ENCODE results near the gene EPHA1.

- no peak for TF ChIP-seq ZNF423 (tag by site-specific recombination; IDR thresholded peaks at IDR 0.05)
- TF ChIP-seq, protein P1, sequence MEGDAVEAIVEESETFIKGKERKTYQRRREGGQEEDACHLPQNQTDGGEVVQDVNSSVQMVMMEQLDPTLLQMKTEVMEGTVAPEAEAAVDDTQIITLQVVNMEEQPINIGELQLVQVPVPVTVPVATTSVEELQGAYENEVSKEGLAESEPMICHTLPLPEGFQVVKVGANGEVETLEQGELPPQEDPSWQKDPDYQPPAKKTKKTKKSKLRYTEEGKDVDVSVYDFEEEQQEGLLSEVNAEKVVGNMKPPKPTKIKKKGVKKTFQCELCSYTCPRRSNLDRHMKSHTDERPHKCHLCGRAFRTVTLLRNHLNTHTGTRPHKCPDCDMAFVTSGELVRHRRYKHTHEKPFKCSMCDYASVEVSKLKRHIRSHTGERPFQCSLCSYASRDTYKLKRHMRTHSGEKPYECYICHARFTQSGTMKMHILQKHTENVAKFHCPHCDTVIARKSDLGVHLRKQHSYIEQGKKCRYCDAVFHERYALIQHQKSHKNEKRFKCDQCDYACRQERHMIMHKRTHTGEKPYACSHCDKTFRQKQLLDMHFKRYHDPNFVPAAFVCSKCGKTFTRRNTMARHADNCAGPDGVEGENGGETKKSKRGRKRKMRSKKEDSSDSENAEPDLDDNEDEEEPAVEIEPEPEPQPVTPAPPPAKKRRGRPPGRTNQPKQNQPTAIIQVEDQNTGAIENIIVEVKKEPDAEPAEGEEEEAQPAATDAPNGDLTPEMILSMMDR (tag by site-specific recombination; IDR thresholded peaks at IDR 0.05), result no peak
- TF ChIP-seq ZNF274 (IDR thresholded peaks at IDR 0.05; ENCODE audit: low read length), result no peak
- no peak for TF ChIP-seq ZNF274 (tag by site-specific recombination; IDR thresholded peaks at IDR 0.05; ENCODE audit: borderline replicate concordance)
- no peak for TF ChIP-seq ZNF792 (tag by site-specific recombination; IDR thresholded peaks at IDR 0.05)
- no peak for TF ChIP-seq ZNF280D (tag by site-specific recombination; IDR thresholded peaks at IDR 0.05)
- no peak for TF ChIP-seq MEIS1 (CRISPR knock-in tag; IDR thresholded peaks at IDR 0.05; ENCODE audit: borderline replicate concordance)
- TF ChIP-seq, protein P2, sequence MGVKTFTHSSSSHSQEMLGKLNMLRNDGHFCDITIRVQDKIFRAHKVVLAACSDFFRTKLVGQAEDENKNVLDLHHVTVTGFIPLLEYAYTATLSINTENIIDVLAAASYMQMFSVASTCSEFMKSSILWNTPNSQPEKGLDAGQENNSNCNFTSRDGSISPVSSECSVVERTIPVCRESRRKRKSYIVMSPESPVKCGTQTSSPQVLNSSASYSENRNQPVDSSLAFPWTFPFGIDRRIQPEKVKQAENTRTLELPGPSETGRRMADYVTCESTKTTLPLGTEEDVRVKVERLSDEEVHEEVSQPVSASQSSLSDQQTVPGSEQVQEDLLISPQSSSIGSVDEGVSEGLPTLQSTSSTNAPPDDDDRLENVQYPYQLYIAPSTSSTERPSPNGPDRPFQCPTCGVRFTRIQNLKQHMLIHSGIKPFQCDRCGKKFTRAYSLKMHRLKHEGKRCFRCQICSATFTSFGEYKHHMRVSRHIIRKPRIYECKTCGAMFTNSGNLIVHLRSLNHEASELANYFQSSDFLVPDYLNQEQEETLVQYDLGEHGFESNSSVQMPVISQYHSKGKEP (tag by site-specific recombination; IDR thresholded peaks at IDR 0.05), result no peak
- no peak for TF ChIP-seq YY1 (tag by site-specific recombination; IDR thresholded peaks at IDR 0.05)
- TF ChIP-seq ZNF148 (tag by site-specific recombination; IDR thresholded peaks at IDR 0.05; ENCODE audit: borderline replicate concordance), result no peak
- TF ChIP-seq MYNN (tag by site-specific recombination; IDR thresholded peaks at IDR 0.05; ENCODE audit: borderline replicate concordance), result no peak
- no peak for TF ChIP-seq ZNF548 (tag by site-specific recombination; IDR thresholded peaks at IDR 0.05)
- no peak for TF ChIP-seq ZNF837 (tag by site-specific recombination; IDR thresholded peaks at IDR 0.05)
- no peak for TF ChIP-seq ZSCAN23 (tag by site-specific recombination; IDR thresholded peaks at IDR 0.05)
- TF ChIP-seq, protein P3, sequence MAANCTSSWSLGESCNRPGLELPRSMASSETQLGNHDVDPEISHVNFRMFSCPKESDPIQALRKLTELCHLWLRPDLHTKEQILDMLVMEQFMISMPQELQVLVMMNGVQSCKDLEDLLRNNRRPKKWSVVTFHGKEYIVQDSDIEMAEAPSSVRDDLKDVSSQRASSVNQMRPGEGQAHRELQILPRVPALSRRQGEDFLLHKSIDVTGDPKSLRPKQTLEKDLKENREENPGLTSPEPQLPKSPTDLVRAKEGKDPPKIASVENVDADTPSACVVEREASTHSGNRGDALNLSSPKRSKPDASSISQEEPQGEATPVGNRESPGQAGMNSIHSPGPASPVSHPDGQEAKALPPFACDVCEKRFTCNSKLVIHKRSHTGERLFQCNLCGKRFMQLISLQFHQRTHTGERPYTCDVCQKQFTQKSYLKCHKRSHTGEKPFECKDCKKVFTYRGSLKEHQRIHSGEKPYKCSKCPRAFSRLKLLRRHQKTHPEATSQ (tag by site-specific recombination; IDR thresholded peaks at IDR 0.05), result no peak
Measured at GRCh38 chr7:143417734-143418383, 9.2 kb upstream of the EPHA1 start.

All from HEK293 (cell line).